ENCODE results near the gene E2F3.

DNA sequence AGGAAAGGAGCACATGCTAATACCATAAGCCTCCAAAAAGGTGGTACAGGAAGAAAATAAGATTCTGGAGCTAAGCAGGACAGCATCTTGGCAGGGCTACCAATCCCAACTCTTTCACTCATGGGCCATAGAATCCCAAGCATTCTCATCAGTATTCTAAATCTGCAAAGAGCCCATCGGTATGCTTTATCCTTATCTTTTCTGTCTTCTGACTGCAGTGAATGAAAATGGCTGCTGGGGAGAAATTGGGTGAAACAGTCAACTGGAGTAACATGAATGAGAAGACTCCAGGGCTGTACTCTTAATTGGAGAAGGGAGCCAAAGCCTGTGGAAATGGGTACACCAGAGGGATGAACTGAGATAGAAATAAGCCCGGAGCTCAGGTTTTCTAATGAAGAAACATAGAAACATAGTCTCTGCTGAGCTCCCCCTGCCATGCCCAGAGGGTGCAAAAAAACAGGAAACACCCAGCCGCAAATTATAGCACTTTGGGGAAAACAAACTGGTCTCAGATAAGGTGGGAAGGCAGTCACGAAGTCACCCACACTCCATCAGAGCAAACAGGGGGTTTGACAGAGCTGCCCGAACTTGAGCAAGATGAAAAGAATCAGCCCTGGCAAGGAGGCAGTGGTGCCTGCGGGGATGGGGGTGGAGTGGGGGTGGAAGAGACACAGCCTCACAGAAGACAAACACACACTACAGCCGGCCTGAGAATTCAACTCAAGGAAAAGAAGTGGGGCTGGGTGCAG lies 35.4 kb upstream of the E2F3 start:
- TF ChIP-seq POLR2A (IDR thresholded peaks at IDR 0.05): no peak
- no peak for TF ChIP-seq CTCF (IDR thresholded peaks at IDR 0.05)
